ENCODE results near the gene PUS3. TPM values are rescaled to one million over a fixed set of nuclear protein-coding genes. Genes with fewer than 3 reads are reported as not detected.
"Not testable (repeated sequence)": the region's sequence is repeated elsewhere in the genome, so short reads cannot be mapped to it uniquely, and the experiment has no call there.

The PUS3 gene
- total RNA-seq, 2 experiments from 2014 or later: 8.9 to 12.1 TPM

DNA sequence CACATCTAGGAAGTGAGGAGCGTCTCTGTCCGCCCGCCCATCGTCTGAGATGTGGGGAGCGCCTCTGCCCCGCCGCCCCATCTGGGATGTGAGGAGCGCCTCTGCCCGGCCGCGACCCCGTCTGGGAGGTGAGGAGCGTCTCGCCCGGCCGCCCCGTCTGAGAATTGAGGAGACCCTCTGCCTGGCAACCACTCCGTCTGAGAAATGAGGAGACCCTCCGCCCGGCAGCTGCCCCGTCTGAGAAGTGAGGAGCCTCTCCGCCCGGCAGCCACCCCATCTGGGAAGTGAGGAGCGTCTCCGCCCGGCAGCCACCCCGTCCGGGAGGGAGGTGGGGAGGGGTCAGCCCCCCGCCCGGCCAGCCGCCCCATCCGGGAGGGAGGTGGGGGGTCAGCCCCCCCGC lies 40.2 kb downstream of the PUS3 start:
- DNase-seq; H3K4me3 Mint-ChIP-seq; H3K27ac Mint-ChIP-seq; POLR2A ChIA-PET; H3K4me1 Mint-ChIP-seq; H3K27me3 Mint-ChIP-seq; H3K36me3 Mint-ChIP-seq (ENCODE audit: low read depth); H3K9me3 Mint-ChIP-seq; CTCF ChIA-PET: not testable (repeated sequence)

GRCh38 chr11:125857670-125858069 lies 45.3 kb downstream of the PUS3 start:
- H3K4me3 Mint-ChIP-seq; CTCF ChIA-PET; H3K36me3 Mint-ChIP-seq (ENCODE audit: low read depth); H3K27ac Mint-ChIP-seq; H3K9me3 Mint-ChIP-seq; DNase-seq; POLR2A ChIA-PET: not testable (repeated sequence)
- Mint-ChIP-seq H3K27me3 (peaks cover 14% of the 10 kb centered on the region), H3K4me1 (peaks cover 11% of the 10 kb centered on the region)

GRCh38 chr11:125846188-125846587 lies 56.8 kb downstream of the PUS3 start:
- Mint-ChIP-seq H3K27me3 (peaks cover 9% of the 10 kb centered on the region), H3K4me3 (no peak overlapping the region), H3K4me1 (no peaks in the 10 kb centered on the region), H3K36me3 (ENCODE audit: low read depth) (peaks cover 7% of the 10 kb centered on the region), H3K27ac (no peak overlapping the region), H3K9me3 (peaks cover 29% of the 10 kb centered on the region)
- POLR2A ChIA-PET: no interaction called here
- DNase-seq: no peak
- CTCF ChIA-PET: interaction anchor here (0.6 kb wide), 1 partner anchor 67 kb away, joined by 4 read pairs; no protein-coding TSS in a partner anchor

Other genes starting within 250 kb of the PUS3 start
- gene ACRV1, start 222.4 kb downstream of the PUS3 start, total RNA-seq: not detected
- not detected for gene PATE1, start 156.9 kb downstream of the PUS3 start, total RNA-seq
- under 1 TPM in 1 of 2 experiments, not detected in 1; 0.20 TPM for gene PATE2, start 124.4 kb downstream of the PUS3 start, total RNA-seq
- gene PATE3, start 115.1 kb downstream of the PUS3 start, total RNA-seq: not detected
- not detected for gene PATE4, start 69.9 kb downstream of the PUS3 start, total RNA-seq
- gene HYLS1, start 15.5 kb downstream of the PUS3 start, total RNA-seq: 10 to 100 TPM; 17.4 to 21.2 TPM
- gene DDX25, start 1.3 kb upstream of the PUS3 start, total RNA-seq: under 1 TPM in 1 of 2 experiments, not detected in 1; 0.12 TPM
- gene VSIG10L2, start 42.8 kb upstream of the PUS3 start, total RNA-seq: not detected
- gene CDON, start 159.7 kb upstream of the PUS3 start, total RNA-seq: 1 to 10 TPM; 2.6 to 3.4 TPM

All from activated CD4-positive, alpha-beta T cell treated with anti-CD3 and anti-CD28 coated beads, Interleukin-2, amount 10 ng/mL, durations not matched to agents 7 days and 5 days (primary cell).